Stimulated activated CD4-positive, alpha-beta T cell treated with anti-CD3 and anti-CD28 coated beads, Interleukin-12 subunit alpha, Interleukin-12 subunit beta, amount 100 ng/mL, for 48 hours (primary cell): ENCODE measurements around the gene GRIK3.
"Not testable (repeated sequence)": the region's sequence is repeated elsewhere in the genome, so short reads cannot be mapped to it uniquely, and the experiment has no call there.

Source experiments
- DNase-seq, 3 donors: peaks; one replicate each; pipeline ENCODE4 v3.0.0-alpha.2; 2020; ENCODE audit warnings: low read depth in 2 of 3, low spot score in 1 of 3

The GRIK3 gene

GRCh38 chr1:37034121-37035013 lies at the start of gene GRIK3:
GRIK3 (minus strand) TSS chr1:37034515; CDS start chr1:37034108, 407 bp downstream.
- no peak for DNase-seq

- DNase-seq, result no peak
These were observed 49.7 kb upstream of the GRIK3 start for GRCh38 chr1:37084013-37084412.

- no peak for DNase-seq
These were observed 49.3 kb upstream of the GRIK3 start for GRCh38 chr1:37083603-37084002.

- DNase-seq, result not testable (repeated sequence)
These were observed 46.1 kb upstream of the GRIK3 start for GRCh38 chr1:37080296-37080986.

GRCh38 chr1:37078866-37079265 lies 44.6 kb upstream of the GRIK3 start:
- no peak for DNase-seq

- DNase-seq, result no peak
These were observed 41.9 kb upstream of the GRIK3 start for GRCh38 chr1:37076168-37076567.

GRCh38 chr1:37073854-37074379 lies 39.6 kb upstream of the GRIK3 start:
- DNase-seq, result no peak

GRCh38 chr1:37073152-37073853 lies 39.0 kb upstream of the GRIK3 start:
- no peak for DNase-seq

GRCh38 chr1:37071829-37072228 lies 37.5 kb upstream of the GRIK3 start:
- no peak for DNase-seq

- DNase-seq, result no peak
These were observed 35.8 kb upstream of the GRIK3 start for GRCh38 chr1:37070126-37070525.

GRCh38 chr1:37069406-37069805 lies 35.1 kb upstream of the GRIK3 start:
- DNase-seq, result no peak

- DNase-seq, result no peak
These were observed 34.6 kb upstream of the GRIK3 start for GRCh38 chr1:37068897-37069296.

- DNase-seq, result no peak
These were observed 33.9 kb upstream of the GRIK3 start for GRCh38 chr1:37068260-37068659.

GRCh38 chr1:37064039-37064438 lies 29.7 kb upstream of the GRIK3 start:
- no peak for DNase-seq

- DNase-seq, result no peak
These were observed 25.0 kb upstream of the GRIK3 start for GRCh38 chr1:37059346-37059745.

- no peak for DNase-seq
These were observed 24.2 kb upstream of the GRIK3 start for GRCh38 chr1:37058424-37058988.

GRCh38 chr1:37056325-37056724 lies 22.0 kb upstream of the GRIK3 start:
- DNase-seq, result no peak

- DNase-seq, result no peak
These were observed 21.3 kb upstream of the GRIK3 start for GRCh38 chr1:37055631-37056030.

- no peak for DNase-seq
These were observed 18.9 kb upstream of the GRIK3 start for GRCh38 chr1:37053173-37053572.

GRCh38 chr1:37052120-37052519 lies 17.8 kb upstream of the GRIK3 start:
- no peak for DNase-seq

GRCh38 chr1:37051346-37051745 lies 17.0 kb upstream of the GRIK3 start:
- DNase-seq, result no peak
